GM21360 (cell line): ENCODE measurements around the gene ZNF880.
"Not testable (repeated sequence)": the region's sequence is repeated elsewhere in the genome, so short reads cannot be mapped to it uniquely, and the experiment has no call there.

Experiments used
- ATAC-seq: cut with Tn5 transposase; IDR thresholded peaks from one replicate; pipeline ENCODE4 v1.9.1; 2021; ENCODE audit warnings: mild to moderate bottlenecking, moderate library complexity; ENCODE audit not compliant: unreplicated experiment

Gene ZNF880

GRCh38 chr19:52369559-52370340 lies at the start of gene ZNF880:
ZNF880 (plus strand) TSS chr19:52369923; CDS start chr19:52369966, 43 bp downstream.
- peak; percentile 73 for ATAC-seq

- no peak for ATAC-seq
Measured at GRCh38 chr19:52322429-52322828, 47.3 kb upstream of the ZNF880 start.

GRCh38 chr19:52331757-52332156 lies 38.0 kb upstream of the ZNF880 start:
- ATAC-seq: no peak

GRCh38 chr19:52335768-52336116 lies 34.0 kb upstream of the ZNF880 start:
- ATAC-seq: no peak

- no peak for ATAC-seq
Measured at GRCh38 chr19:52336117-52336790, 33.5 kb upstream of the ZNF880 start, which contains the start of gene ZNF610. ZNF610 (plus strand) TSS chr19:52336243; CDS start chr19:52349173, 12,930 bp downstream.

- ATAC-seq: no peak
Measured at GRCh38 chr19:52336791-52337381, 32.8 kb upstream of the ZNF880 start.

- not testable (repeated sequence) for ATAC-seq
Measured at GRCh38 chr19:52339022-52339421, 30.7 kb upstream of the ZNF880 start.

- no peak for ATAC-seq
Measured at GRCh38 chr19:52343548-52343947, 26.2 kb upstream of the ZNF880 start.

- no peak for ATAC-seq
Measured at GRCh38 chr19:52345162-52345561, 24.6 kb upstream of the ZNF880 start.

GRCh38 chr19:52351512-52351911 lies 18.2 kb upstream of the ZNF880 start:
- ATAC-seq: no peak

- no peak for ATAC-seq
Measured at GRCh38 chr19:52366414-52366824, 3.3 kb upstream of the ZNF880 start.

- ATAC-seq: no peak
Measured at GRCh38 chr19:52370341-52370710, 603 bp downstream of the ZNF880 start.

- no peak for ATAC-seq
Measured at GRCh38 chr19:52391135-52391534, 21.4 kb downstream of the ZNF880 start.

- ATAC-seq: peak; percentile 70
Measured at GRCh38 chr19:52397310-52398080, 27.8 kb downstream of the ZNF880 start, which contains the start of gene ZNF528. ZNF528 (plus strand) TSS chr19:52397849; CDS start chr19:52402014, 4,165 bp downstream.

GRCh38 chr19:52398081-52398441 lies 28.3 kb downstream of the ZNF880 start:
- ATAC-seq: no peak

- ATAC-seq: no peak
Measured at GRCh38 chr19:52410276-52410675, 40.6 kb downstream of the ZNF880 start.

- no peak for ATAC-seq
Measured at GRCh38 chr19:52415711-52416110, 46.0 kb downstream of the ZNF880 start.

GRCh38 chr19:52428937-52429336 lies 59.2 kb downstream of the ZNF880 start, which contains the start of gene ZNF534:
ZNF534 (plus strand) TSS chr19:52429148; CDS start chr19:52431475, 2,327 bp downstream.
- no peak for ATAC-seq
